Measurements from ENCODE around the gene MANSC1. TPM values are rescaled to one million over a fixed set of nuclear protein-coding genes. Genes with fewer than 3 reads are reported as not detected.

The MANSC1 gene
- total RNA-seq: 10 to 100 TPM; 11.5 to 34.6 (median 24.4) TPM

DNA sequence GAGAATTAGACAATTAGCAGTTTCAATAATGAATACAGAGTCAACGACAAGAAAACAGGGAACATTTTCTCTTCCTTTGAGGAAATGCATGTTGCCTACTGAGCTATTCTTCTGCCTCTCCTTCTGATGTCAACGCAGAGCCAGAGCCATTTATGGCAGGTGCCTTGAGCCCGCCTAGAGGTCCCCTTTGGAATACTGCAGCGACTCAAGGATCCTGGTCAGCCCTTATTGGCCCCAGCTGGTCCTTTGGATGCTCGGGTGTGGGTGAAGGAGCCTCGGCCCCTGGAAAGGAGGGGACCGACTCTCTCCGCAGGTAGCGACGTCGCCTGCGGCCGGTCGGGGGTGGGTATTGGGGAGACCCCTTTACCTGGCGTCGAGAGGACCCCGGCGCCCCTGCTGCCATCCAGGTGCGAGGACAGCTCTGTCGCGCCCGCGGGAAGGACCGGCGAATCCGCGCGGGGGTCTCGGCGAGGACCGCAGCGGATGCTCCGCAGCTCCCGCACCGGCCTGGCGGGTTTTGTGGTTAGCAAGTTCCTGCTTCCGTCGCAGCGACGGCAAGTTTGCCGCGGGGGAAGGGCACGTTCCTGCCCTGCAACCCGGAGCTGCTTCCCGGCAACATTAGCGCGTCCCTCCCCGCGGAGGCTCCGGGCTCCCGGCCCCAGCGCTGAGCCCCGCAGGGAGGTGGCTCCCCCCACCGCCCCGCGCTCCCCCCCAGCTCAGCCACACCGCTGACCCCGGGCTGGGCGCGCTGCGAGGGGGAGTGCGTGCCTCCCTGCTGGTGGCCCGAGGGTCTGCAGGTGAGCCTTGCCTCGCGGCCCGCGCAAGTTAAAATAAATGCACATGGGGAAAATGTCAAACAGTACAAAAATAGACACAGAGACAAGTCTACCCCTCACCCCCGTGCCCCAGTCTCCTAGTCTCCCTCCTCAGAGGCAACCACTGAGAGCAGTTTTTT lies at the start of gene MANSC1:
MANSC1 (minus strand) TSS at position 532 of the 955 bp plus-strand sequence. CDS start 6,928 bp downstream, outside the sequence.
- Histone ChIP-seq H3K4me1 (peaks cover 21% of the 10 kb centered on the region), H3K9me3 (no peaks in the 10 kb centered on the region), H3K27ac (peak within 1 kb of the TSS; percentile 88), H3K27me3 (no peaks in the 10 kb centered on the region), H3K36me3 (no peaks in the 10 kb centered on the region), H3K4me3 (peak within 1 kb of the TSS; percentile 81)
- TF ChIP-seq EP300 (IDR thresholded peaks at IDR 0.05) (no peak), POLR2AphosphoS5 (IDR thresholded peaks at IDR 0.05) (no peak), POLR2A (IDR thresholded peaks at IDR 0.05) (peak in 1 of 2 donors; percentile 35)
- TF ChIP-seq, protein P1, sequence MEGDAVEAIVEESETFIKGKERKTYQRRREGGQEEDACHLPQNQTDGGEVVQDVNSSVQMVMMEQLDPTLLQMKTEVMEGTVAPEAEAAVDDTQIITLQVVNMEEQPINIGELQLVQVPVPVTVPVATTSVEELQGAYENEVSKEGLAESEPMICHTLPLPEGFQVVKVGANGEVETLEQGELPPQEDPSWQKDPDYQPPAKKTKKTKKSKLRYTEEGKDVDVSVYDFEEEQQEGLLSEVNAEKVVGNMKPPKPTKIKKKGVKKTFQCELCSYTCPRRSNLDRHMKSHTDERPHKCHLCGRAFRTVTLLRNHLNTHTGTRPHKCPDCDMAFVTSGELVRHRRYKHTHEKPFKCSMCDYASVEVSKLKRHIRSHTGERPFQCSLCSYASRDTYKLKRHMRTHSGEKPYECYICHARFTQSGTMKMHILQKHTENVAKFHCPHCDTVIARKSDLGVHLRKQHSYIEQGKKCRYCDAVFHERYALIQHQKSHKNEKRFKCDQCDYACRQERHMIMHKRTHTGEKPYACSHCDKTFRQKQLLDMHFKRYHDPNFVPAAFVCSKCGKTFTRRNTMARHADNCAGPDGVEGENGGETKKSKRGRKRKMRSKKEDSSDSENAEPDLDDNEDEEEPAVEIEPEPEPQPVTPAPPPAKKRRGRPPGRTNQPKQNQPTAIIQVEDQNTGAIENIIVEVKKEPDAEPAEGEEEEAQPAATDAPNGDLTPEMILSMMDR (IDR thresholded peaks at IDR 0.05): peak in 1 of 2 donors; percentile 50
- DNase-seq (ENCODE audit: low spot score in 2 of 2): peak; percentile 79 to 87
- WGBS: 4% methylated on average over 23 of the region's 68 CpGs

DNA sequence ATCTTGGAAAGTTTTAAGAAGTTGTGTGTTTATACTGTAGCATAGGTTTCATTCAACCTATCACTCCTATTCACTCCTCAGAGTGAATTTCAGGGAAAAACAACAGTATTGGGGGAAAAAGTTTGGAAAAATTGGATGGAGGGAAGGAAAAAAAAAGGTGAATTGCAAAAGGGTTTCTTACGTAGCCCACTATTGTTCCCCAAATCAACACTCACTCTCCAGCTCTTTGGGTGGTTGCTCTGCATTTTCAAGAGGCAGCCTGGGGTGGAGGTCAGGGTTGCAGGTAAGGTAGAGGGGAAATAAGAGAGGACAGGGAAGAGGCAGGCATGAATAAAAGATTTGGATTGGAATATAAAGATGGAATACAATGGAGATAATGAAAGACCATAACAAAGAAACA lies 49.1 kb upstream of the MANSC1 start:
- WGBS: 95% methylated on average over 1 of the region's 1 CpG
- H3K36me3 ChIP-seq: no peaks in the 10 kb centered on the region
- no peaks in the 10 kb centered on the region for H3K9me3 ChIP-seq
- H3K27ac ChIP-seq: peak overlapping the region; percentile 77
- DNase-seq (ENCODE audit: low spot score in 2 of 2): no peak
- H3K27me3 ChIP-seq: no peaks in the 10 kb centered on the region
- H3K4me1 ChIP-seq: peaks cover 16% of the 10 kb centered on the region
- H3K4me3 ChIP-seq: no peak overlapping the region
- TF ChIP-seq EP300 (IDR thresholded peaks at IDR 0.05) (no peak), POLR2AphosphoS5 (IDR thresholded peaks at IDR 0.05) (no peak), POLR2A (IDR thresholded peaks at IDR 0.05) (no peak)
- TF ChIP-seq, protein P1 (IDR thresholded peaks at IDR 0.05): no peak

DNA sequence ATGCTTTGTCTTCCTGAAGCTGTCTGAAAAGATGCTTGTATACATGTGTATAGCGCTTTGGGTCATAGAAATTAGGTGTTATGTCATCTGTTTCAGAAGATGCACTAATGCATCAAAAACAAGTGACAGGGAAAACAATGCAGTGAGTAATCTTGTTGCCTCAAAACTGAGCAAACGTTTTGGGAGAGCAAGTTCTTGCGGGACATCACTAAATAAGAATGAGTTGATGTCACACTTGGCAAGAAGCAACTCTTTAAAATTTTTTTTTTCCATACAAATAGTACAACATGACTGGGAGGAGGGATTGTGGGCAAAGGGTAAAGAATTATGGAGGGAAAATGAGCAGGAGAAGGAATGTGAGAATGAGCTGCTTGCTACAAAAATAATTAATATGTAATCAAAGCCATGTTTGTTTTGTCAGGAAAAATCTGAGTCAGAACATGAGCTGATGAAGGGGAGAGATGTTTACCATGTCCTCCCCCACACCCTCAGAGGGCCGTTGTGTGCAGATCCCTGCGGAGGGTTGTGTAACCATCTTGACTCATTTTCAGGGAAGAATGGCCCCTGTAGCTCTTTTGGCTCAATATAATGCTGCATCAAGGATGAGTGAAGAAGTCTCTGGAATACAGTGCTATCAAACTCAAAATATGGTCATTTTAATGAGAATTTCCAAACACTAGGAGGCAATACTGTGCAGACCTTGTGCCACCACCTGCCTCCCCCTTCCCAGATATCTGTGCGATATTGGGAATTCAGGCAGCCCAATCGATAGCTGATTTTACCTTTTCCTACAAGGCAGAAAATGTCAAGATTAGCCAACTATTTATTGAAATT lies 48.2 kb upstream of the MANSC1 start:
- Histone ChIP-seq H3K27me3 (no peaks in the 10 kb centered on the region), H3K4me3 (no peak overlapping the region), H3K27ac (peak overlapping the region; percentile 77), H3K9me3 (no peaks in the 10 kb centered on the region), H3K4me1 (peaks cover 13% of the 10 kb centered on the region), H3K36me3 (no peaks in the 10 kb centered on the region)
- peak in 1 of 2 donors; percentile 76 for DNase-seq (ENCODE audit: low spot score in 2 of 2)
- peak in 1 of 3 donors; percentile 17 for TF ChIP-seq POLR2AphosphoS5 (IDR thresholded peaks at IDR 0.05)
- no peak for TF ChIP-seq POLR2A (IDR thresholded peaks at IDR 0.05)
- 48% methylated on average over 7 of the region's 7 CpGs for WGBS

DNA sequence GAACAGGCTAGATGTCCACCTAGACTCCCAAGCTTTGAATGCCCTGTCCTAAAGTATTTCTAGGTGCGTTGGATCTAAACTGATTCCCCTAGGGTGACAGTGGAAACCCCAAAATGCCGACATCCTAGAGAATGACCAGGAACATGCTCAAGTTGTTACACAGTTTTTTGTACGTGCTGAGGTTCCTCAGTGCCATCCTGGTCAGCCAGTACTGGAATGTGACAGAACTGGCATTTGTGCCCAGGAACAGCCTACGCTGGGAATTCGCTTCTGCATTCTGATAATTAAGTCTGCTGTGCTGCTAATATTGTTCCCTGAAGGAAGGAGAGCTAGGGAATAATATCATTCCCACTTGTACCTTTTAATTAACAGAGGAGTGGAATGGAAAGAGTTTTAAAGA lies 47.1 kb upstream of the MANSC1 start:
- H3K27ac ChIP-seq: peak overlapping the region; percentile 77
- 83% methylated on average over 5 of the region's 5 CpGs for WGBS
- H3K4me3 ChIP-seq: no peak overlapping the region
- DNase-seq (ENCODE audit: low spot score in 2 of 2): no peak
- H3K9me3 ChIP-seq: no peaks in the 10 kb centered on the region
- no peaks in the 10 kb centered on the region for H3K27me3 ChIP-seq
- H3K36me3 ChIP-seq: no peaks in the 10 kb centered on the region
- TF ChIP-seq POLR2AphosphoS5 (IDR thresholded peaks at IDR 0.05): no peak
- no peak for TF ChIP-seq POLR2A (IDR thresholded peaks at IDR 0.05)
- TF ChIP-seq, protein P1 (IDR thresholded peaks at IDR 0.05): no peak
- no peak for TF ChIP-seq EP300 (IDR thresholded peaks at IDR 0.05)
- peaks cover 13% of the 10 kb centered on the region for H3K4me1 ChIP-seq

DNA sequence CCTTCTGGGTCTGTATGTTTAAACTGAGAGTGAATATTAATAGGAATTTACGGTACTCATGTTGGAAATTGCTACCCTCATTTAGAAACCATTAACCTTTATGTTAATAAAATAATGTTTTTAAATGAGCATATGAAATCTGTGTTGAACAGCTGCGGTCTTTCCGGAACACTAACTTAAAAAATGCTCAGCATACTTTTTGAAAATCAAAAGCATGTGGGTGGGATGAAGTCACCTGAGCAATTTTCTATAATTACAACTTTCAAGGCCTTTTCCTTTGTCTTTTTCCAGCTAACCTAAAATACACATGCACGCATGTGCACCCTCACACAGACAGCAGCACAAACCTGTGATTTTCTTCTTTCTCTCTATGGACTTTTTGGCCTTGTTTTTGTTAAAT lies 46.7 kb upstream of the MANSC1 start:
- H3K36me3 ChIP-seq: no peaks in the 10 kb centered on the region
- TF ChIP-seq POLR2A (IDR thresholded peaks at IDR 0.05) (no peak), EP300 (IDR thresholded peaks at IDR 0.05) (no peak), POLR2AphosphoS5 (IDR thresholded peaks at IDR 0.05) (no peak)
- TF ChIP-seq, protein P1 (IDR thresholded peaks at IDR 0.05): no peak
- H3K27ac ChIP-seq: no peak overlapping the region
- WGBS: 86% methylated on average over 4 of the region's 4 CpGs
- H3K27me3 ChIP-seq: no peaks in the 10 kb centered on the region
- H3K4me1 ChIP-seq: peaks cover 13% of the 10 kb centered on the region
- no peaks in the 10 kb centered on the region for H3K9me3 ChIP-seq
- no peak for DNase-seq (ENCODE audit: low spot score in 2 of 2)
- no peak overlapping the region for H3K4me3 ChIP-seq
